Breast epithelium (tissue), 4 donors: Measurements from ENCODE around the gene THRAP3. TPM values are rescaled to one million over a fixed set of nuclear protein-coding genes. Genes with fewer than 3 reads are reported as not detected.

Source experiments
- DNase-seq, 2 donors: peaks; one replicate each; pipeline ENCODE4 v3.0.0-alpha.2; 2019; ENCODE audit warnings: low spot score in 2 of 2
- H3K27ac ChIP-seq, 2 donors: fragments of 200-600 bp; sonication (generic) in 1 of 2; one replicate each; pipeline ENCODE4 v1.5.1; 2016 to 2019; ENCODE audit warnings: mild to moderate bottlenecking in 1 of 2
- H3K27me3 ChIP-seq, 2 donors: fragments of 200-600 bp; sonication (generic) in 1 of 2; one replicate each; pipeline versions ENCODE4 v1.5.1 to v1.6.0; 2017 to 2019; ENCODE audit warnings: control low read depth in 1 of 2, mild to moderate bottlenecking in 1 of 2
- H3K36me3 ChIP-seq: fragments of 200-600 bp; one replicate; pipeline ENCODE4 v1.5.1; 2019
- H3K4me1 ChIP-seq, 2 donors: fragments of 200-600 bp; sonication (generic); one replicate each; pipeline ENCODE4 v1.5.1; 2016 to 2019; ENCODE audit warnings: control low read depth in 1 of 2
- H3K4me3 ChIP-seq, 3 donors: fragments of 200-600 bp; sonication (generic); 1 replicate in 2 of 3; 2 replicates in 1 of 3; pipeline ENCODE4 v1.5.1; 2016 to 2019; ENCODE audit warnings: mild to moderate bottlenecking in 3 of 3, moderate library complexity in 2 of 3
- H3K9me3 ChIP-seq, 2 donors: fragments of 200-600 bp; sonication (generic) in 1 of 2; one replicate each; pipeline ENCODE4 v1.5.1; 2016 to 2019; ENCODE audit warnings: control low read depth in 1 of 2
- POLR2A ChIP-seq: fragments of 450-650 bp; IDR thresholded peaks from one replicate; pipeline ENCODE4 v1.6.1; 2016; ENCODE audit warnings: antibody characterized with exemption, mild to moderate bottlenecking, moderate library complexity
- POLR2AphosphoS5 ChIP-seq, 3 donors: sonication (generic); formaldehyde crosslinking; IDR thresholded peaks; one replicate each; pipeline ENCODE4 v1.6.1; 2017; ENCODE audit warnings: antibody characterized with exemption in 3 of 3
- intact Hi-C: fragments of 100-400 bp; cut with DNase I; formaldehyde crosslinking; loops from one replicate; pipeline ENCODE4 v1.15.1; 2023; ENCODE audit warnings: low total_unique reads
- total RNA-seq, 3 donors: library from RNA; depleted of rRNA; stranded (reverse); fragments of >200 nt; gene quantifications; one replicate each; pipeline ENCODE4 v1.1.0, GENCODE V29; 2016
- TF ChIP-seq, protein P1 (sequence below), 3 donors: fragments of 450-650 bp; IDR thresholded peaks; one replicate each; pipeline ENCODE4 v1.5.1; 2016 to 2017; ENCODE audit warnings: antibody characterized with exemption in 3 of 3, mild to moderate bottlenecking in 3 of 3, moderate library complexity in 3 of 3

THRAP3 gene
- total RNA-seq, 3 donors from 2014 or later, result 81.6 to 128 (median 122) TPM

DNA sequence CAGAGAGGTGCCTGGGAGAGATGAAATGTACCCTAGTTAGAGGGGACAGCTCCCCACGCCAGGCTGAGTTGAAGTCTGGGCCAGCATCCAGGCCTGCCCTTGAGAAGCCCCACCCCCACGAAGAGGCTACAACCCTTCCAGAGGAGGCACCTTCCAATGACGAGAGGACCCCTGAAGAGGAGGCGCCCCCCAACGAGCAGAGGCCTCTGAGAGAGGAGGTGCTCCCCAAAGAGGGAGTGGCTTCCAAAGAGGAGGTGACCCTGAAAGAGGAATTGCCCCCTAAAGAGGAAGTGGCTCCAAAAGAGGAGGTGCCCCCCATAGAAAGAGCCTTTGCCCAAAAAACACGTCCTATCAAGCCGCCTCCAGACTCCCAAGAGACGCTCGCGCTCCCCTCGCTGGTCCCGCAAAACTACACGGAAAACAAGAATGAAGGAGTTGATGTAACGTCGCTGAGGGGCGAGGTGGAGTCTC, 96.1 kb downstream of the THRAP3 start:
- intact Hi-C loops, result no loop called here
- Histone ChIP-seq H3K27me3 (no peaks in the 10 kb centered on the region), H3K36me3 (no peaks in the 10 kb centered on the region), H3K4me3 (peak overlapping the region; percentile 75 to 94 (median 80)), H3K27ac (peak overlapping the region; percentile 88 to 96), H3K9me3 (no peaks in the 10 kb centered on the region), H3K4me1 (peaks cover 3 to 10% of the 10 kb centered on the region in 2 donors)
- TF ChIP-seq POLR2AphosphoS5 (IDR thresholded peaks at IDR 0.05) (no peak), POLR2A (no peak)
- TF ChIP-seq, protein P1, sequence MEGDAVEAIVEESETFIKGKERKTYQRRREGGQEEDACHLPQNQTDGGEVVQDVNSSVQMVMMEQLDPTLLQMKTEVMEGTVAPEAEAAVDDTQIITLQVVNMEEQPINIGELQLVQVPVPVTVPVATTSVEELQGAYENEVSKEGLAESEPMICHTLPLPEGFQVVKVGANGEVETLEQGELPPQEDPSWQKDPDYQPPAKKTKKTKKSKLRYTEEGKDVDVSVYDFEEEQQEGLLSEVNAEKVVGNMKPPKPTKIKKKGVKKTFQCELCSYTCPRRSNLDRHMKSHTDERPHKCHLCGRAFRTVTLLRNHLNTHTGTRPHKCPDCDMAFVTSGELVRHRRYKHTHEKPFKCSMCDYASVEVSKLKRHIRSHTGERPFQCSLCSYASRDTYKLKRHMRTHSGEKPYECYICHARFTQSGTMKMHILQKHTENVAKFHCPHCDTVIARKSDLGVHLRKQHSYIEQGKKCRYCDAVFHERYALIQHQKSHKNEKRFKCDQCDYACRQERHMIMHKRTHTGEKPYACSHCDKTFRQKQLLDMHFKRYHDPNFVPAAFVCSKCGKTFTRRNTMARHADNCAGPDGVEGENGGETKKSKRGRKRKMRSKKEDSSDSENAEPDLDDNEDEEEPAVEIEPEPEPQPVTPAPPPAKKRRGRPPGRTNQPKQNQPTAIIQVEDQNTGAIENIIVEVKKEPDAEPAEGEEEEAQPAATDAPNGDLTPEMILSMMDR (IDR thresholded peaks at IDR 0.05), result no peak
- DNase-seq, result no peak

DNA sequence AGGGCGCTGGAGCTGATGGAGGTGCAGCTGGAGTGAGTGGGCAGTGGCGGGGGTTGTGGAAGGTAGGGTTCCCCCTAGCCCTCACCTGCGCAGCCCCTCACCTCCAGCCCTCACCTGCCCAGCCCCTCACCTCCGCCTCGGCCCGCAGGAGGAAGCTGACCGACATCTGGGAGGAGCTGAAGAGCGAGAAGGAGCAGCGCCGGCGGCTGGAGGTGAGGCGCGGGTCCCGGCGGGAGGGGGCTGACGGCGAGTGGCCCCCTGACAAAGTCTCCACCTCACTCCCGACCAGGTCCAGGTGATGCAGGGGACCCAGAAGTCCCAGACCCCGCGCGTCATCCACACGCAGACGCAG, 96.5 kb downstream of the THRAP3 start:
- peak overlapping the region; percentile 88 to 96 for H3K27ac ChIP-seq
- H3K36me3 ChIP-seq, result no peaks in the 10 kb centered on the region
- H3K27me3 ChIP-seq, result no peaks in the 10 kb centered on the region
- H3K4me3 ChIP-seq, result peak overlapping the region; percentile 75 to 94 (median 80)
- H3K9me3 ChIP-seq, result no peaks in the 10 kb centered on the region
- no peak for DNase-seq
- intact Hi-C loops, result no loop called here
- TF ChIP-seq, protein P1 (IDR thresholded peaks at IDR 0.05), result no peak
- no peak for TF ChIP-seq POLR2A
- TF ChIP-seq POLR2AphosphoS5 (IDR thresholded peaks at IDR 0.05), result no peak
- H3K4me1 ChIP-seq, result peaks cover 3 to 10% of the 10 kb centered on the region in 2 donors

DNA sequence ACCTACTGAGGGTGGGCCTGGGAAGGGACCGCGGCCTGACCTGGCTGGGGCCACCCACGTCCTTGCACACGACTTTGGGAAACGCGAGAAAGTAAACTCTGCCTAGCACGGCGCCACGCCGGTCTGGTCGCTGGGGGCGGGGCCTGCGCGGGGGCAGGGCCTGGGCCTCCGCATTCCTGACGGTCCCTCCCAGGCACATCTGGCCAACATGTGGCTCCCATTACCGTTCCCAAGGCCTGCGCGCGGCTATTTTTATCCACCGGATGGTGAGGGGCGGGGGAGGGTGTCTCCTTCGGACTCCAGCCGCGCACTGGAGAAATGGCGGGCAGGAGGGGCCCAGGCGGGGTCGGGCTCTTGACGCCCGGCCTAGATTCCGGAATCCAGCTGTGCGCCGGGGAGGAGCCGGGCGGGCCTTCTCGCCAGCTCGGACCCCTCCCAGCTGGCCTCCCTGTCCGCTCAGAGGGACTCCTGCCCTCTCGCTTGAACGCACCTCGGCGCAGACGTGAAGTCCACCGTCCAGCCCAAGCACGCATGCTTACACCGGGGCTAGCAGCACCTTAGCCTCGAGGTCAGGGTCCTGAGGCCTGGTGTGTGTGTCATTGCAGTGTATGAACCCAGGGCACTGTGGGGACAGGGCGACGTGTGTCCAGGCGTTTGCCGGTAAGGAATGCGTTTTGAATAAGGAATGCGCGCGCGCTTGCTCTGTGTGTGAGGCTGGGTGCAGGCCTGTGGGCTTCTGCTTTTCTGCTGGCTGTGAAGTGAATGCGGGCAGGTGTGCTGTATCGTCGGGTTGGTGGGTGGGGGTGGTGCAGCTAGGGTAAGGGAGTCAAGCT, 97.1 kb downstream of the THRAP3 start:
- H3K4me1 ChIP-seq, result peaks cover 3 to 10% of the 10 kb centered on the region in 2 donors
- H3K36me3 ChIP-seq, result no peaks in the 10 kb centered on the region
- H3K27me3 ChIP-seq, result no peaks in the 10 kb centered on the region
- peak overlapping the region; percentile 75 to 94 (median 80) for H3K4me3 ChIP-seq
- no peaks in the 10 kb centered on the region for H3K9me3 ChIP-seq
- TF ChIP-seq, protein P1 (IDR thresholded peaks at IDR 0.05), result no peak
- peak in 1 of 3 donors; percentile 27 for TF ChIP-seq POLR2AphosphoS5 (IDR thresholded peaks at IDR 0.05)
- DNase-seq, result no peak
- H3K27ac ChIP-seq, result peak overlapping the region; percentile 88 to 96
- intact Hi-C loops, result no loop called here

DNA sequence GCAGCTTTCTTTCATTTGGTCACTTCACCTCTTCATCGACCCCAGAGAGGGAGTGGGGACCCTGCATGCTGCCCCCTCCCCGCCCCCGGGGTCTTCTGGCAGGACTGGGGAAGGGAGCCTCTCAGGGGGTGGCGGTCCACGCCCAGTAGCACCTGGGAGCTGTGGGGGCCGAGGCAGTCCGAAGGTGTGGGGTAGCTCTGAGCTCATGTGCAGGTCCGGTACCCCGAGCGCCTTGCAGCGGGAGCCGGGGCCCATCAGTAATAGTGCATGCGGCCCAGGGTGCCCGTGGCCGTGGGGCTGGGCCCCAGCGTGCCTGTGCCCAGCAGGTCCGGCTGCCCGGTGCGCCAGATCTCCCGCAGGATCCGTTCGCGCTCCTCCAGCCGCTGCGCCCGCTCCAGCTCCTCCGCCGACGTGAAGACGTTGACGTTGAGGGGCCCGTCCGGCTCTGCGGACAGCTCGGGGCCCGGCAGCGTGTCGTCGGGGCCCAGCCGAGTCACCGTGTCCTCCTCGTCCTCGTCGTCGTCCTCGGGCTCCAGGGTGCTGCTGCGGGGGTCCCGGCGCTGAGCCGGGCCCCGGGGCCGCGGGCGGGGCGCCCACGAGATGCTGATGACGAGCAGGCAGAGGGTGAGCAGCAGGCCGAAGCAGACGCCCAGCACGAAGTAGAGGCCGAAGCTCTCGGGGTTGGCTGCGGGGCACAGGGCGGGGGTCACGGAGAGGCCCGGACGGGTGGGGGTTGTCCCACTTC, 98.0 kb downstream of the THRAP3 start:
- H3K4me1 ChIP-seq, result peaks cover 3 to 10% of the 10 kb centered on the region in 2 donors
- no peaks in the 10 kb centered on the region for H3K9me3 ChIP-seq
- peak overlapping the region; percentile 88 to 96 for H3K27ac ChIP-seq
- H3K4me3 ChIP-seq, result peak overlapping the region; percentile 75 to 94 (median 80)
- no peaks in the 10 kb centered on the region for H3K27me3 ChIP-seq
- intact Hi-C loops, result no loop called here
- no peaks in the 10 kb centered on the region for H3K36me3 ChIP-seq
- no peak for DNase-seq
- TF ChIP-seq POLR2AphosphoS5 (IDR thresholded peaks at IDR 0.05) (no peak), POLR2A (no peak)
- TF ChIP-seq, protein P1 (IDR thresholded peaks at IDR 0.05), result no peak
